Esophagus muscularis mucosa (tissue), 4 donors: ENCODE measurements around the gene C4orf50. TPM values are rescaled to one million over a fixed set of nuclear protein-coding genes. Genes with fewer than 3 reads are reported as not detected.

Source experiments
- DNase-seq: peaks from one replicate; pipeline ENCODE4 v3.0.0-alpha.2; 2017; ENCODE audit errors: extremely low spot score
- H3K27ac ChIP-seq, 4 donors: fragments of 200-600 bp; sonication (generic); replicated peaks in 1 of 4; 1 replicate in 3 of 4; 2 replicates in 1 of 4; pipeline ENCODE4 v1.5.1; 2016 to 2019; ENCODE audit warnings: mild to moderate bottlenecking in 1 of 4
- H3K27me3 ChIP-seq, 4 donors: fragments of 200-600 bp; sonication (generic); one replicate each; pipeline versions ENCODE4 v1.5.1 to v1.6.0; 2016 to 2019
- H3K36me3 ChIP-seq, 4 donors: fragments of 200-600 bp; sonication (generic); one replicate each; pipeline ENCODE4 v1.5.1; 2016 to 2019
- H3K4me1 ChIP-seq, 4 donors: fragments of 200-600 bp; sonication (generic); one replicate each; pipeline ENCODE4 v1.5.1; 2016 to 2019
- H3K4me3 ChIP-seq, 4 donors: fragments of 200-600 bp; sonication (generic); 1 replicate in 2 of 4; 2 replicates in 2 of 4; pipeline ENCODE4 v1.5.1; 2016 to 2019; ENCODE audit warnings: mild to moderate bottlenecking in 4 of 4, moderate library complexity in 1 of 4
- H3K9me3 ChIP-seq, 4 donors: fragments of 200-600 bp; sonication (generic); 1 replicate in 3 of 4; 2 replicates in 1 of 4; pipeline ENCODE4 v1.5.1; 2016 to 2019
- EP300 ChIP-seq: sonication (generic); formaldehyde crosslinking; IDR thresholded peaks from one replicate; pipeline ENCODE4 v1.6.1; 2017; ENCODE audit warnings: antibody characterized with exemption
- POLR2A ChIP-seq: fragments of 450-650 bp; IDR thresholded peaks from one replicate; pipeline ENCODE4 v1.6.1; 2017; ENCODE audit warnings: antibody characterized with exemption, moderate library complexity, mild to moderate bottlenecking, low read depth
- POLR2AphosphoS5 ChIP-seq, 2 donors: sonication (generic); formaldehyde crosslinking; IDR thresholded peaks; one replicate each; pipeline ENCODE4 v1.6.1; 2017; ENCODE audit warnings: antibody characterized with exemption in 2 of 2
- whole genome bisulfite sequencing: methylation state at CpG from one replicate; pipeline ENCODE4 v1.1.5; 2018; 5-methylcytosine and 5-hydroxymethylcytosine counted together
- intact Hi-C: fragments of 100-400 bp; cut with DNase I; formaldehyde crosslinking; loops from one replicate; pipeline ENCODE4 v1.15.1; 2023
- total RNA-seq, 4 donors: library from RNA; depleted of rRNA; stranded (reverse); fragments of >200 nt; gene quantifications; one replicate each; pipeline versions ENCODE4 v1.1.0 to v1.2.1, GENCODE V29; 2016
- TF ChIP-seq, protein P1 (sequence below), 3 experiments: fragments of 200-600 bp in 2 of 3; fragments of 450-650 bp in 1 of 3; sonication (generic) in 2 of 3; IDR thresholded peaks; one replicate each; pipeline ENCODE4 v1.5.1; 2017 to 2019; ENCODE audit warnings: antibody characterized with exemption in 3 of 3, mild to moderate bottlenecking in 2 of 3, moderate library complexity in 1 of 3

C4orf50 gene
- total RNA-seq, 4 donors from 2014 or later: 0.11 to 0.42 (median 0.26) TPM

DNA sequence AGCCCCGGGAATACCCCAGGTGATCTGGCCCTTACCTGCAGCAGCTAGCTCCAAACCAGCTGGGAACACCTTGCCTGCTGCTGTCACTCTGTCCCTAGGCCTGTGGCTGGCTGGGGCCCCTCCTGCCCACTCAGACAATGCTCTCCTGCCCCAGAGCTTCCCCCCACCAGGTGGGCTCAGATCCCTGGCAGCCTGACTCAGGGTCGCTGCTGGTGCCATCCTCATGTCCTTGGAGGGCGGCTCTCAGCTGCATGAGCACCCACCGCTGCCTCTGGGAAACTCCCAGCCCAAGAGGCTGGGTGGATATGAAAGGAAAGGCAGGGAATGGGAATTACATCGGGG lies 15.8 kb downstream of the C4orf50 start:
- H3K4me3 ChIP-seq: no peak overlapping the region
- no peaks in the 10 kb centered on the region for H3K36me3 ChIP-seq
- TF ChIP-seq EP300: no peak
- TF ChIP-seq, protein P1, sequence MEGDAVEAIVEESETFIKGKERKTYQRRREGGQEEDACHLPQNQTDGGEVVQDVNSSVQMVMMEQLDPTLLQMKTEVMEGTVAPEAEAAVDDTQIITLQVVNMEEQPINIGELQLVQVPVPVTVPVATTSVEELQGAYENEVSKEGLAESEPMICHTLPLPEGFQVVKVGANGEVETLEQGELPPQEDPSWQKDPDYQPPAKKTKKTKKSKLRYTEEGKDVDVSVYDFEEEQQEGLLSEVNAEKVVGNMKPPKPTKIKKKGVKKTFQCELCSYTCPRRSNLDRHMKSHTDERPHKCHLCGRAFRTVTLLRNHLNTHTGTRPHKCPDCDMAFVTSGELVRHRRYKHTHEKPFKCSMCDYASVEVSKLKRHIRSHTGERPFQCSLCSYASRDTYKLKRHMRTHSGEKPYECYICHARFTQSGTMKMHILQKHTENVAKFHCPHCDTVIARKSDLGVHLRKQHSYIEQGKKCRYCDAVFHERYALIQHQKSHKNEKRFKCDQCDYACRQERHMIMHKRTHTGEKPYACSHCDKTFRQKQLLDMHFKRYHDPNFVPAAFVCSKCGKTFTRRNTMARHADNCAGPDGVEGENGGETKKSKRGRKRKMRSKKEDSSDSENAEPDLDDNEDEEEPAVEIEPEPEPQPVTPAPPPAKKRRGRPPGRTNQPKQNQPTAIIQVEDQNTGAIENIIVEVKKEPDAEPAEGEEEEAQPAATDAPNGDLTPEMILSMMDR (IDR thresholded peaks at IDR 0.05): no peak
- TF ChIP-seq POLR2AphosphoS5 (IDR thresholded peaks at IDR 0.05): no peak
- TF ChIP-seq POLR2A: no peak
- peaks cover 0 to 3% (median 0%) of the 10 kb centered on the region in 4 donors for H3K4me1 ChIP-seq
- DNase-seq: no peak
- WGBS: 77% methylated on average over 4 of the region's 5 CpGs
- intact Hi-C loops: no loop called here
- no peaks in the 10 kb centered on the region for H3K9me3 ChIP-seq
- no peak overlapping the region for H3K27ac ChIP-seq
- peaks cover 0 to 35% (median 0%) of the 10 kb centered on the region in 4 donors for H3K27me3 ChIP-seq

DNA sequence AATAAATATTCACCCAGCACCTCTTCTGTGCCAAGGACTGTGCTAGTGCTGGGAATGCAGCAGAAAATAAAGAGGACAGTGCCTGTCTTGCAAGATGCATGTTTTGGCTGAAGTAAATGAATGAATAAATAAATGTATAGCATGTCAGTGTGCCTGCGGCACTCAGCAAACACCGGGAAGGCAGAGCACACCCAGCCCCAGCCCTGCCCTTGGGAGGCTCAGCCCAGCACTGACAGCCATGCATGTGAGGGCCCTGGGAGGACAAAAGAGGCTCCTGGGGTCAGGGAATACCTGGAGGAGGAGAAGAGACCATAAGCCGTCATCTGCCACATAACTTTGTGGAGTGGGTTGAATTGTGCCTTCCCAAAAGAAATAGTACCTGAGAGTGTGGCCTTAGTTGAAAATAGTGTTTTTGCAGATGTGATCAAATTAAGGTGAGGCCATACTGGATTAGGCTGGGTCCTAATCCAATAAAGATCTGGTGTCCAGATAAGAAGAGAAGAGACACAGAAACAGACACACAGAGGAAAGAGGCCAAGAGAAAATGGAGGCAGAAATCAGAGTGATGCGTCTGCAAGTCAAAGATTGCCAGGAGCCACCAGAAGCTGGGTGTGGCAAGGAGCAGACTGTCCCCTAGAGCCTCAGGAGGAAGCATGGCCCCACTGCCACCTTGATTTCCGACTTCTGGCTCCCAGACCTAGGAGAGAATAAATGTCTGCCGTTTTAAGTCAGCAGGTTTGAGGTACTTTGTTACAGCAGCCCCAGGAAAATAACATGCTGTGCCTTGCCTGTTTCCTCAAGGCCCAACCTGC lies 16.3 kb downstream of the C4orf50 start:
- no peaks in the 10 kb centered on the region for H3K9me3 ChIP-seq
- WGBS: 74% methylated on average over 6 of the region's 6 CpGs
- TF ChIP-seq EP300 (no peak), POLR2AphosphoS5 (IDR thresholded peaks at IDR 0.05) (no peak)
- TF ChIP-seq, protein P1 (IDR thresholded peaks at IDR 0.05): no peak
- no peak overlapping the region for H3K27ac ChIP-seq
- H3K4me1 ChIP-seq: peaks cover 0 to 3% (median 0%) of the 10 kb centered on the region in 4 donors
- no peak for DNase-seq
- H3K36me3 ChIP-seq: no peaks in the 10 kb centered on the region
- intact Hi-C loops: no loop called here
- H3K4me3 ChIP-seq: no peak overlapping the region
- peaks cover 0 to 29% (median 0%) of the 10 kb centered on the region in 4 donors for H3K27me3 ChIP-seq

DNA sequence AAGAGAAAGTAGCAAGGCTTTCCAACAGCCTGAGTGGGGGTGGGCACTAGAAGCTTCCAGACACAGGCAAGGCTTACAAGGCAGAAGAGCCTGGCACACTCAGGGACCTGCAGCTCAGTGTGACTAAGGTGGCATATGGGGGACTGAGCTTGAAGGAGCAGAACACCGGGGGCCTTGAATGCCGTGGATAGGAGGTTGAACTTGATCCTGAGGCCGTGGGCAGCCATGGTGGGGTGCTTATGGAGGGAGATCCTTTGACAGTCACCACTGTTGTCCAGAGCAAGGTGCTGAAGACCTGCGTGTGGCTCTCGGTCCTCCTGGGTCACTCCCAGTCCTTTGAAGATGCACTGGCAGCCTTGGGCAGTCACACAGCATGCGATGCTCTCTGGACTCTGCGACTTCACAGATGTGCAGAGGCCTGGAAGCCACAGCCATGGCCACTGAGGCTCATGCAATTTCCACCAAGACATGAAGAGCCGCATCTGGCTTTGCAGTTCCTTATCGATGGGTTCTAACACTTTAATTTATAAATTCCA lies 18.3 kb downstream of the C4orf50 start:
- no peak overlapping the region for H3K27ac ChIP-seq
- no peaks in the 10 kb centered on the region for H3K36me3 ChIP-seq
- 81% methylated on average over 9 of the region's 9 CpGs for WGBS
- TF ChIP-seq, protein P1 (IDR thresholded peaks at IDR 0.05): no peak
- TF ChIP-seq POLR2AphosphoS5 (IDR thresholded peaks at IDR 0.05) (no peak), EP300 (no peak), POLR2A (no peak)
- no peaks in the 10 kb centered on the region for H3K9me3 ChIP-seq
- peaks cover 0 to 3% (median 0%) of the 10 kb centered on the region in 4 donors for H3K4me1 ChIP-seq
- H3K27me3 ChIP-seq: peaks cover 0 to 34% (median 0%) of the 10 kb centered on the region in 4 donors
- no peak for DNase-seq
- intact Hi-C loops: loop anchor here (10.0 kb wide), 2 partner anchors 85 to 335 kb away; no protein-coding TSS in a partner anchor
- H3K4me3 ChIP-seq: no peak overlapping the region

DNA sequence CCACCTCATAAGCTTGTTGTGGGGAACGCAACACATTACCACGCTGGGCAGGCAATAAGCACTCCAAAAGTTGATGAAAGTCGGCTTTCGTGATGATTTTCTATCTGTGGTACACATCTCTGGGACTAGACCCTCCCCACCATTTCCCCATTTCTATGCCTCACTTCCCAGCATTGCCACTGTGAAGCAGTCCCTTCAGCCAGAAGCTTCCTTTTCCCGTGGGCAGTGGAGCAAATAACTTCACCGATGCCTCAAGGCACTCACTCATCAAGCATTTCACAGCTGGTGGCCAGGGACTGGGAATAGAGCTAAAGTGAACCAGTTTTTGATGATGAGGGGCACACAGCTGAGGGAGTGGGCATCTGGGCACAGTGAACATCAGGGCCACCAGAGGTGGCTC lies 18.9 kb downstream of the C4orf50 start:
- intact Hi-C loops: loop anchor here (10.0 kb wide), 2 partner anchors 85 to 335 kb away; no protein-coding TSS in a partner anchor
- Histone ChIP-seq H3K27me3 (peaks cover 0 to 40% (median 0%) of the 10 kb centered on the region in 4 donors), H3K4me3 (no peak overlapping the region), H3K27ac (no peak overlapping the region), H3K36me3 (no peaks in the 10 kb centered on the region), H3K4me1 (peaks cover 0 to 3% (median 0%) of the 10 kb centered on the region in 4 donors), H3K9me3 (no peaks in the 10 kb centered on the region)
- 82% methylated on average over 6 of the region's 6 CpGs for WGBS
- TF ChIP-seq POLR2A: no peak
- TF ChIP-seq EP300: no peak
- TF ChIP-seq, protein P1 (IDR thresholded peaks at IDR 0.05): no peak
- no peak for TF ChIP-seq POLR2AphosphoS5 (IDR thresholded peaks at IDR 0.05)
- DNase-seq: no peak
